ENCODE data around the gene GON4L. TPM values are rescaled to one million over a fixed set of nuclear protein-coding genes. Genes with fewer than 3 reads are reported as not detected.
"Not testable (repeated sequence)": the region's sequence is repeated elsewhere in the genome, so short reads cannot be mapped to it uniquely, and the experiment has no call there.

Gene GON4L
- total and polyA plus RNA-seq, 5 donors from 2014 or later = 22.3 to 105 (median 27.9) TPM

DNA sequence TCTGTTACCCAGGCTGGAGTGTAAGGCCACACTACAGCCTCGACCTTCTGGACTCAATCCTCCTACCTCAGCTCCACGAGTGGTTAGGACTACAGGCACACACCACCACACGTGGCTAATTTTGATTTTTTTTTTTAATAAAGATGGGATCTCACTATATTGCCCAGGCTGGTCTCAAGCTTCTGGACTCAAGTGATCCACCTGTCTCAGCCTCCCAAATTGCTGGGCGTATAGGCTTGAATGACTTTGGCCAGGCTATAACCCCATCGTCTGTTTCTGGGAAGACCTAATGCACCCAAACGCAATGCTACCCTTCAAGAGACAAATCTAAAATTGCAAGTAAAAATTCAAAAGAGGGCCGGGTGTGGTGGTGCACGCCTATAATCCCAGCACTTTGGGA lies 116.0 kb downstream of the GON4L start:
- Histone ChIP-seq H3K9me3 (ENCODE audit: control insufficient read depth in 2 of 2, low read length in 2 of 2) (no peaks in the 10 kb centered on the region), H3K4me3 (ENCODE audit: low read depth, low read length) (no peak overlapping the region), H3K4me1 (ENCODE audit: control insufficient read depth, insufficient read depth, low read length, poor library complexity, severe bottlenecking) (peaks cover 8% of the 10 kb centered on the region), H3K27ac (ENCODE audit: insufficient read depth, low read length, poor library complexity, severe bottlenecking) (no peak overlapping the region), H3K36me3 (ENCODE audit: control insufficient read depth, insufficient read depth, low read length) (peaks cover 10% of the 10 kb centered on the region), H3K27me3 (ENCODE audit: control insufficient read depth, insufficient read depth, low read length) (no peaks in the 10 kb centered on the region)
- ATAC-seq (ENCODE audit: low read depth in 2 of 2) = no peak
- DNase-seq = no peak
- H3K4me1 Mint-ChIP-seq = peaks cover 0 to 7% (median 5%) of the 10 kb centered on the region in 4 donors
- no peaks in the 10 kb centered on the region for H3K27me3 Mint-ChIP-seq
- peaks cover 25% of the 10 kb centered on the region for H3K36me3 Mint-ChIP-seq
- no peak overlapping the region for H3K27ac Mint-ChIP-seq
- no peaks in the 10 kb centered on the region for H3K9me3 Mint-ChIP-seq
- no peak overlapping the region for H3K4me3 Mint-ChIP-seq

DNA sequence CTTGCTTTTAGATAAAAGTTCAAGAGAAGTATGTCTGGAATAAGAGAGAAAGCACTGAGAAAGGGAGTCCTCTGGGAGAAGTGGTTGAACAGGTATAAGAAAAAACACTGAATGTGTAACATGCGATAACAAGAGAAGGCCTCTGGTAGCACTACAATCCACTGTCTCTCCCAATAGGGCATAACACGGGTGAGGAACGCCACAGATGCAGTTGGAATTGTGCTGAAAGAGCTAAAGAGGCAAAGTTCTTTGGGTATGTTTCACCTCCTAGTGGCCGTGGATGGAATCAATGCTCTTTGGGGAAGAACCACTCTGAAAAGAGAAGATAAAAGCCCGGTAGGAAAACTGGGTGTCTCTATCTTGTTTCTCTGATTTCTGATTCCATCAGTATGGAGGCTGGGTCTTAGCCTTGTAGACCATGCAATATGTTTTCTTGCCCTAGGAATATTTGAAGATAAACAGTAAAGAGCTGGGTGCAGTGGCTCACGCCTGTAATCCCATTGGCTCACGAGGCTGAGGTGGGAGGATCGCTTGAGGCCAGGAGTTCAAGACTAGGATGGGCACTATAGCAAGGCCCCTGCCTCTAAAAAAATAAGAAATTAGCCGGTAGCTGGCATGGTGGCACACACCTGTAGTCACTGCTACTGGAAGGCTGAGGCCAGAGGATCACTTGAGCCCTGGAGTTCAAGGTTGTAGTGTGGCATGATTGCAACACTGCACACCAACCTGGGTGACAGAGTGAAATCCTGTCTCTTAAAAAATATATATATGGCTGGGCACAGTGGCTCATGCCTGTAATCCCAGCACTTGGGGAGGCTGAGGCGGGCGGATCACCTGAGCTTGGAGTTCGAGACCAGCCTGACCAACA lies 127.7 kb downstream of the GON4L start:
- DNase-seq (peak in 2 of 3 donors; percentile 19 to 49), ATAC-seq (ENCODE audit: low read depth in 2 of 2) (peak in 1 of 2 donors; percentile 42)
- peaks cover 52% of the 10 kb centered on the region for H3K36me3 ChIP-seq (ENCODE audit: control insufficient read depth, insufficient read depth, low read length)
- Mint-ChIP-seq H3K27ac (no peak overlapping the region), H3K4me3 (no peak overlapping the region), H3K9me3 (no peaks in the 10 kb centered on the region), H3K36me3 (peaks cover 12% of the 10 kb centered on the region), H3K27me3 (no peaks in the 10 kb centered on the region), H3K4me1 (peaks cover 0 to 3% (median 0%) of the 10 kb centered on the region in 4 donors)
- H3K27me3 ChIP-seq (ENCODE audit: control insufficient read depth, insufficient read depth, low read length) = no peaks in the 10 kb centered on the region
- H3K4me1 ChIP-seq (ENCODE audit: control insufficient read depth, insufficient read depth, low read length, poor library complexity, severe bottlenecking) = no peaks in the 10 kb centered on the region
- no peak overlapping the region for H3K27ac ChIP-seq (ENCODE audit: insufficient read depth, low read length, poor library complexity, severe bottlenecking)
- H3K9me3 ChIP-seq (ENCODE audit: control insufficient read depth in 2 of 2, low read length in 2 of 2) = no peaks in the 10 kb centered on the region
- no peak overlapping the region for H3K4me3 ChIP-seq (ENCODE audit: low read depth, low read length)

DNA sequence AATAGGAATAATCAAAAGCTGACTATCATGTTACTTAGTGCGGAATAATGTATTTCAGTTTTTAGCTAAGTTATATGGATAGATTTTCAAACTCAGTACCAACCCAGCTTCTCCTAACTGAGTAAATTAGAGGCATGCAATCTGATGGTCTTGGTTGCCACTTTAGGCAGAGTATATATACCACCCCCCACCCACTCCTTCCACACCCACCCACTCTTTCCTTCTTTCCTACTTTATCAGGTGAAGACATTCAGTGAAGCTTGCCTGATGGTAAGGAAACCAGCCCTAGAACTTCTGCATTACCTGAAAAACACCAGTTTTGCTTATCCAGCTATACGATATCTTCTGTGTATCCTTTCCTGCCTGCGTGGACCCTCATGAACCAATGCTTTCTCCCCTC lies 131.9 kb downstream of the GON4L start:
- H3K27me3 Mint-ChIP-seq = no peaks in the 10 kb centered on the region
- DNase-seq = no peak
- H3K4me1 Mint-ChIP-seq = peaks cover 0 to 3% (median 0%) of the 10 kb centered on the region in 4 donors
- no peak overlapping the region for H3K4me3 ChIP-seq (ENCODE audit: low read depth, low read length)
- no peaks in the 10 kb centered on the region for H3K9me3 Mint-ChIP-seq
- H3K4me3 Mint-ChIP-seq = no peak overlapping the region
- H3K36me3 ChIP-seq (ENCODE audit: control insufficient read depth, insufficient read depth, low read length) = peaks cover 30% of the 10 kb centered on the region
- no peaks in the 10 kb centered on the region for H3K27me3 ChIP-seq (ENCODE audit: control insufficient read depth, insufficient read depth, low read length)
- no peak overlapping the region for H3K27ac Mint-ChIP-seq
- no peaks in the 10 kb centered on the region for H3K9me3 ChIP-seq (ENCODE audit: control insufficient read depth in 2 of 2, low read length in 2 of 2)
- H3K4me1 ChIP-seq (ENCODE audit: control insufficient read depth, insufficient read depth, low read length, poor library complexity, severe bottlenecking) = no peaks in the 10 kb centered on the region
- no peak overlapping the region for H3K27ac ChIP-seq (ENCODE audit: insufficient read depth, low read length, poor library complexity, severe bottlenecking)
- H3K36me3 Mint-ChIP-seq = peaks cover 9% of the 10 kb centered on the region
- no peak for ATAC-seq (ENCODE audit: low read depth in 2 of 2)

DNA sequence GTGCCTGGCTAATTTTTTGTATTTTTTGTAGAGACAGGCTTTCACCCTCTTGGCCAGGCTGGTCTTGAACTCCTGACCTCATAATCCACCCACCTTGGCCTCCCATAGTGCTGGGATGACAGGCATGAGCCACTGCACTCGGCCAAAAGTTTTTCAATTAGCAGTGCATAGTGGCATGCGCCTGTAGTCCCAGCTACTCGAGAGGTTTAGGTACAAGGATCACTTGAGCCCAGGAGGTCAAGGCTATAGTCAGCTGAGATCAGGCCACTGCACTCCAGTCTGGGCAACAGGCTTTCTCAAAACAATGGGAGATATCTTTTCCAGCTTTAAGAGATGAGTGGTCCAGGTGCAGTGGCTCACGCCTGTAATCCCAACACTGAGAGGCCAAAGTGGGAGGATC lies 137.3 kb downstream of the GON4L start:
- H3K27ac Mint-ChIP-seq = peak overlapping the region in 1 of 3 donors; percentile 71
- H3K27me3 Mint-ChIP-seq = no peaks in the 10 kb centered on the region
- H3K4me3 Mint-ChIP-seq = no peak overlapping the region
- Histone ChIP-seq H3K27ac (ENCODE audit: insufficient read depth, low read length, poor library complexity, severe bottlenecking) (no peak overlapping the region), H3K4me3 (ENCODE audit: low read depth, low read length) (no peak overlapping the region), H3K9me3 (ENCODE audit: control insufficient read depth in 2 of 2, low read length in 2 of 2) (no peaks in the 10 kb centered on the region), H3K27me3 (ENCODE audit: control insufficient read depth, insufficient read depth, low read length) (no peaks in the 10 kb centered on the region), H3K4me1 (ENCODE audit: control insufficient read depth, insufficient read depth, low read length, poor library complexity, severe bottlenecking) (peaks cover 5% of the 10 kb centered on the region), H3K36me3 (ENCODE audit: control insufficient read depth, insufficient read depth, low read length) (peaks cover 15% of the 10 kb centered on the region)
- peaks cover 15 to 17% (median 16%) of the 10 kb centered on the region in 4 donors for H3K4me1 Mint-ChIP-seq
- peaks cover 8% of the 10 kb centered on the region for H3K36me3 Mint-ChIP-seq
- H3K9me3 Mint-ChIP-seq = no peaks in the 10 kb centered on the region
- DNase-seq = no peak
- no peak for ATAC-seq (ENCODE audit: low read depth in 2 of 2)

DNA sequence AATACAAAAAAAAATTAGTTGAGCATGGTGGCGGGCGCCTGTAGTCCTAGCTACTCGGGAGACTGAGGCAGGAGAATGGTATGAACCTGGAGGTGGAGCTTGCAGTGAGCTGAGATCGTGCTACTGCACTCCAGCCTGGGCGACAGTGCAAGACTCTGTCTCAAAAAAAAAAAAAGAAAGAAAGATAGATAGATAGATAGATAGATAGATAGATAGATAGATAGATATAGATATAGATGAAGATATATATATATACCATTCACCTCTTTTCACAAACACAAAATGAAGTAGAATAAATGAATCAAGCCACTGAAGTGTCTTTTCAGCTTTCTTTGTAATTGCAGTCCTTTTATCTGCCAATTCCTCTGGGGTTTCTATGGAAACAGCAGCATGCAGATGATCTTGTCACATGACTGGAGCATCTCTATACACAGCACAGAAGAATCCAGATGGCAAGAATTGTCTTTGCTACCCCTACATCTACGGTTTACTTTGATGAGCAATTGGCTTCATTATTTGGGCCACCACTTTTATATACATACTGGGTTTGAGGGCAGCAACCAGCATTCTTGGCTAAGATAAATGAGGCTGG lies 138.4 kb downstream of the GON4L start:
- peaks cover 12% of the 10 kb centered on the region for H3K36me3 Mint-ChIP-seq
- H3K27me3 Mint-ChIP-seq = not testable (repeated sequence)
- peak overlapping the region in 1 of 3 donors; percentile 89 for H3K27ac Mint-ChIP-seq

DNA sequence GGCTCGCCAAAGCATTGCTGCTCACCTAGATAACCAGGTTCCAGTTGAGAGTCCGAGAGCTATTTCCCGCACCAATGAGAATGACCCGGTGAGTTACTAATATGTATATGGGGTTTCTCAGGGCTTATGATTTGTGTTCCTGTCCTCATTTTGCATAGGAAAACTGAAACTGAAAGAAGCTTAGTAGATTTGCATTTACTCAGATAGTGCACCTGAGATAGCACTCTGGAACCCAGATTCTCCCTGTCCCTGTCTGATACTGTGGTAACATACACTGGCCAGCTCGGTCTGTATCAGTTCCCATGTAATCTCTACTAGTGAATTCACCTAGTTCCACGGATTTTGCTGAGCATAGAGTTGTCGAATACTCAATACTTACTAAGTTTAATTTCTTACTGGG lies 140.0 kb downstream of the GON4L start:
- peaks cover 17% of the 10 kb centered on the region for H3K36me3 ChIP-seq (ENCODE audit: control insufficient read depth, insufficient read depth, low read length)
- ATAC-seq (ENCODE audit: low read depth in 2 of 2) (peak in 1 of 2 donors; percentile 39), DNase-seq (peak in 1 of 3 donors; percentile 42)
- Mint-ChIP-seq H3K27me3 (no peaks in the 10 kb centered on the region), H3K36me3 (peaks cover 18% of the 10 kb centered on the region), H3K4me1 (peaks cover 15 to 25% (median 21%) of the 10 kb centered on the region in 4 donors), H3K27ac (peak overlapping the region in 2 of 3 donors; percentile 75 to 78), H3K9me3 (peaks cover 0 to 1% (median 0%) of the 10 kb centered on the region in 7 donors), H3K4me3 (no peak overlapping the region)
- peaks cover 5% of the 10 kb centered on the region for H3K4me1 ChIP-seq (ENCODE audit: control insufficient read depth, insufficient read depth, low read length, poor library complexity, severe bottlenecking)
- H3K9me3 ChIP-seq (ENCODE audit: control insufficient read depth in 2 of 2, low read length in 2 of 2) = no peaks in the 10 kb centered on the region
- no peaks in the 10 kb centered on the region for H3K27me3 ChIP-seq (ENCODE audit: control insufficient read depth, insufficient read depth, low read length)
- peak overlapping the region; percentile 35 for H3K4me3 ChIP-seq (ENCODE audit: low read depth, low read length)
- H3K27ac ChIP-seq (ENCODE audit: insufficient read depth, low read length, poor library complexity, severe bottlenecking) = no peak overlapping the region

More for the DNA sequence above, 138.4 kb downstream of the GON4L start:
- H3K4me3 ChIP-seq (ENCODE audit: low read depth, low read length); H3K9me3 Mint-ChIP-seq; H3K4me1 ChIP-seq (ENCODE audit: control insufficient read depth, insufficient read depth, low read length, poor library complexity, severe bottlenecking); ATAC-seq (ENCODE audit: low read depth in 2 of 2); H3K4me3 Mint-ChIP-seq; H3K27me3 ChIP-seq (ENCODE audit: control insufficient read depth, insufficient read depth, low read length); DNase-seq; H3K27ac ChIP-seq (ENCODE audit: insufficient read depth, low read length, poor library complexity, severe bottlenecking); H3K9me3 ChIP-seq (ENCODE audit: control insufficient read depth in 2 of 2, low read length in 2 of 2): not testable (repeated sequence)
- H3K36me3 ChIP-seq (ENCODE audit: control insufficient read depth, insufficient read depth, low read length) = peaks cover 18% of the 10 kb centered on the region
- H3K4me1 Mint-ChIP-seq = peaks cover 15 to 21% (median 18%) of the 10 kb centered on the region in 4 donors

DNA sequence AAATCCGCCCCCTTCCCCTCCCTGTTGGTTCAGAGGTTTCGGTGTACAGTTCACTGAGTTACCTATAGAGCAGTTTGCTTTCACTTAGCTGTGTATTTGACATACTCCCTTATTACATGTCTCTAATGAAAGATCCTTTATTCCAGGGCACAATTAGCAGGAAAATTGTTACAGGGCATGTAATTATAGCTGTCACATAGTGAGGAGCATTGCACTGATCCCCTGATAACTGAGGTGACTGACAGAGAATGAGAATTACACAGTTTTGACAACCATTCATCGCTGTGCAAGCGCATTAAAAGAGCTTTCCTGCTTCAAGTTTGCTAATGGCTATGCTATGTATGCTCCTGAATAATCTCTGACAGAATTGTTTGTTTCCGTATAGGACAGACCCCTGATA lies 141.2 kb downstream of the GON4L start:
- peaks cover 5% of the 10 kb centered on the region for H3K4me1 ChIP-seq (ENCODE audit: control insufficient read depth, insufficient read depth, low read length, poor library complexity, severe bottlenecking)
- H3K27me3 ChIP-seq (ENCODE audit: control insufficient read depth, insufficient read depth, low read length) = no peaks in the 10 kb centered on the region
- Mint-ChIP-seq H3K36me3 (peaks cover 17% of the 10 kb centered on the region), H3K27ac (peak overlapping the region in 2 of 3 donors; percentile 4 to 15), H3K9me3 (peaks cover 0 to 1% (median 0%) of the 10 kb centered on the region in 7 donors), H3K4me1 (peaks cover 15 to 25% (median 21%) of the 10 kb centered on the region in 4 donors), H3K4me3 (no peak overlapping the region), H3K27me3 (no peaks in the 10 kb centered on the region)
- DNase-seq (no peak), ATAC-seq (ENCODE audit: low read depth in 2 of 2) (no peak)
- no peaks in the 10 kb centered on the region for H3K9me3 ChIP-seq (ENCODE audit: control insufficient read depth in 2 of 2, low read length in 2 of 2)
- no peak overlapping the region for H3K27ac ChIP-seq (ENCODE audit: insufficient read depth, low read length, poor library complexity, severe bottlenecking)
- H3K36me3 ChIP-seq (ENCODE audit: control insufficient read depth, insufficient read depth, low read length) = peaks cover 15% of the 10 kb centered on the region
- H3K4me3 ChIP-seq (ENCODE audit: low read depth, low read length) = no peak overlapping the region

Measured in CD4-positive, CD25-positive, alpha-beta regulatory T cell (primary cell).